ENCODE data around the gene CDC45.

CDC45 gene

GRCh38 chr22:19524170-19525115, 44.7 kb downstream of the CDC45 start, which contains the start of gene CLDN5:
Gene CLDN5, minus strand, starts transcription at chr22:19524410. Its CDS starts 155 bp downstream, at chr22:19524255.
- DNase-seq (ENCODE audit: low read depth) = peak; percentile 19
- H3K4me3 ChIP-seq (replicated peaks; ENCODE audit: low read depth, low read length) = peak within 1 kb of the TSS; percentile 35
- no peak for TF ChIP-seq CTCF (IDR thresholded peaks at IDR 0.05; ENCODE audit: low read length, missing control alignments)

- TF ChIP-seq CTCF (IDR thresholded peaks at IDR 0.05; ENCODE audit: low read length, missing control alignments) = no peak
- H3K4me3 ChIP-seq (replicated peaks; ENCODE audit: low read depth, low read length) = no peak overlapping the region
- no peak for DNase-seq (ENCODE audit: low read depth)
Observed at GRCh38 chr22:19525116-19525660, 45.5 kb downstream of the CDC45 start.

GRCh38 chr22:19525666-19526065, 45.9 kb downstream of the CDC45 start:
- DNase-seq (ENCODE audit: low read depth) = no peak
- H3K4me3 ChIP-seq (replicated peaks; ENCODE audit: low read depth, low read length) = no peak overlapping the region
- no peak for TF ChIP-seq CTCF (IDR thresholded peaks at IDR 0.05; ENCODE audit: low read length, missing control alignments)

- no peak overlapping the region for H3K4me3 ChIP-seq (replicated peaks; ENCODE audit: low read depth, low read length)
- TF ChIP-seq CTCF (IDR thresholded peaks at IDR 0.05; ENCODE audit: low read length, missing control alignments) = no peak
- DNase-seq (ENCODE audit: low read depth) = no peak
Observed at GRCh38 chr22:19526076-19526701, 46.5 kb downstream of the CDC45 start.

GRCh38 chr22:19526702-19527111, 47.0 kb downstream of the CDC45 start:
- H3K4me3 ChIP-seq (replicated peaks; ENCODE audit: low read depth, low read length) = no peak overlapping the region
- no peak for TF ChIP-seq CTCF (IDR thresholded peaks at IDR 0.05; ENCODE audit: low read length, missing control alignments)
- no peak for DNase-seq (ENCODE audit: low read depth)

- no peak overlapping the region for H3K4me3 ChIP-seq (replicated peaks; ENCODE audit: low read depth, low read length)
- TF ChIP-seq CTCF (IDR thresholded peaks at IDR 0.05; ENCODE audit: low read length, missing control alignments) = no peak
- DNase-seq (ENCODE audit: low read depth) = no peak
Observed at GRCh38 chr22:19527321-19527721, 47.6 kb downstream of the CDC45 start.

All from fibroblast of pulmonary artery (primary cell).